B cell (primary cell): ENCODE measurements around the gene EXD3. TPM values are rescaled to one million over a fixed set of nuclear protein-coding genes. Genes with fewer than 3 reads are reported as not detected.

ENCODE experiments used
- ATAC-seq: fragments of 200-7000 bp; cut with Tn5 transposase; one replicate; pipeline ENCODE4 v1.10.0; 2021; ENCODE audit warnings: low read depth, mild to moderate bottlenecking, moderate number of reproducible peaks, moderate library complexity
- CTCF ChIA-PET: fragments of 350-600 bp; sonication (Branson Sonifier 250); formaldehyde crosslinking; loops from one replicate; lab custom pipeline; 2021; ENCODE audit warnings: antibody characterized with exemption, inconsistent platforms; lab: Charles Lee
- POLR2A ChIA-PET: fragments of 350-600 bp; sonication (Branson Sonifier 250); formaldehyde crosslinking; loops from one replicate; lab custom pipeline; 2021; ENCODE audit warnings: antibody characterized with exemption; lab: Charles Lee
- DNase-seq: peaks from one replicate; pipeline ENCODE4 v3.0.0; 2013
- H2AFZ ChIP-seq: 2 replicates; pipeline ENCODE4 v1.6.1; 2012; ENCODE audit warnings: mild to moderate bottlenecking, low read depth, low read length; ENCODE audit not compliant: insufficient read depth, poor library complexity, severe bottlenecking
- H3K27ac ChIP-seq, 2 donors: 1 replicate in 1 of 2; 2 replicates in 1 of 2; pipeline ENCODE4 v1.5.1; 2012 to 2013; ENCODE audit warnings: low read length in 2 of 2, mild to moderate bottlenecking in 2 of 2, moderate library complexity in 1 of 2
- H3K27me3 ChIP-seq, 4 experiments: fragments of 200-600 bp in 1 of 4; sonication (generic) in 1 of 4; replicated peaks in 1 of 4; 1 replicate in 2 of 4; 2 replicates in 2 of 4; pipeline versions ENCODE4 v1.6.1 to v1.7.0; 2013 to 2016; ENCODE audit warnings: low read length in 3 of 4, mild to moderate bottlenecking in 2 of 4, mixed read lengths in 1 of 4, moderate library complexity in 1 of 4; ENCODE audit not compliant: insufficient read depth in 4 of 4, control insufficient read depth in 3 of 4; ENCODE audit errors: control extremely low read depth in 1 of 4
- H3K36me3 ChIP-seq, 2 experiments: replicated peaks in 1 of 2; 1 replicate in 1 of 2; 2 replicates in 1 of 2; pipeline versions ENCODE4 v1.6.1 to v1.7.1; 2013; ENCODE audit warnings: low read length in 1 of 2; ENCODE audit not compliant: insufficient read depth in 2 of 2, control insufficient read depth in 1 of 2; ENCODE audit errors: control extremely low read depth in 1 of 2, extremely low read depth in 1 of 2
- H3K4me1 ChIP-seq, 2 donors: fragments of 200-600 bp in 1 of 2; sonication (generic) in 1 of 2; 1 replicate in 1 of 2; 2 replicates in 1 of 2; pipeline versions ENCODE4 v1.5.1 to v1.6.1; 2013 to 2017; ENCODE audit warnings: low read length in 2 of 2; ENCODE audit not compliant: control insufficient read depth in 2 of 2, insufficient read depth in 2 of 2
- H3K4me2 ChIP-seq: replicated peaks from 2 replicates; pipeline ENCODE3; 2012; ENCODE audit warnings: mild to moderate bottlenecking, low read depth, low read length; ENCODE audit not compliant: poor library complexity, severe bottlenecking
- H3K4me3 ChIP-seq, 5 experiments: fragments of 200-600 bp in 1 of 5; sonication (generic) in 1 of 5; 1 replicate in 3 of 5; 2 replicates in 2 of 5; pipeline versions ENCODE4 v1.5.1 to v1.7.0; 2011 to 2016; ENCODE audit warnings: low read length in 4 of 5, mild to moderate bottlenecking in 4 of 5, low read depth in 2 of 5, control low read depth in 1 of 5, moderate library complexity in 1 of 5; ENCODE audit not compliant: insufficient read depth in 1 of 5; ENCODE audit errors: control extremely low read depth in 1 of 5, extremely low read depth in 1 of 5
- H3K79me2 ChIP-seq: fragments of 200-600 bp; sonication (generic); one replicate; pipeline ENCODE4 v1.6.0; 2016; ENCODE audit warnings: low read length; ENCODE audit not compliant: control insufficient read depth, insufficient read depth
- H3K9ac ChIP-seq: fragments of 200-600 bp; sonication (generic); 2 replicates; pipeline ENCODE4 v1.6.1; 2017; ENCODE audit warnings: mild to moderate bottlenecking, low read length, moderate library complexity
- H3K9me3 ChIP-seq, 3 donors: one replicate each; pipeline versions ENCODE4 v1.6.1 to v1.7.1; 2013; ENCODE audit warnings: low read length in 2 of 3; ENCODE audit not compliant: control insufficient read depth in 2 of 3, insufficient read depth in 1 of 3; ENCODE audit errors: control extremely low read depth in 1 of 3
- H4K20me1 ChIP-seq: 2 replicates; pipeline ENCODE4 v1.6.0; 2012; ENCODE audit warnings: mild to moderate bottlenecking, low read length; ENCODE audit not compliant: insufficient read depth, control insufficient read depth, poor library complexity, severe bottlenecking
- H3K27ac Mint-ChIP-seq: one replicate; pipeline ENCODE4 v1.8.0; 2021; ENCODE audit warnings: mixed read lengths
- H3K27me3 Mint-ChIP-seq: one replicate; pipeline ENCODE4 v1.8.0; 2021; ENCODE audit warnings: mixed read lengths
- H3K4me1 Mint-ChIP-seq: one replicate; pipeline ENCODE4 v1.8.0; 2021; ENCODE audit warnings: mixed read lengths
- H3K4me3 Mint-ChIP-seq: one replicate; pipeline ENCODE4 v1.8.0; 2021; ENCODE audit warnings: mixed read lengths
- H3K9me3 Mint-ChIP-seq: one replicate; pipeline ENCODE4 v1.8.0; 2022; ENCODE audit warnings: mixed read lengths; ENCODE audit not compliant: insufficient read depth
- EZH2 ChIP-seq: IDR thresholded peaks from 2 replicates; pipeline ENCODE4 v1.6.1; 2012; ENCODE audit warnings: borderline replicate concordance, low read depth, mild to moderate bottlenecking, moderate library complexity, low read length; ENCODE audit not compliant: insufficient read depth, poor library complexity, severe bottlenecking
- WGBS: methylation state at CpG from one replicate; pipeline ENCODE4 v1.1.5; 2013; ENCODE audit warnings: missing lambda C conversion rate; ENCODE audit not compliant: insufficient coverage; 5-methylcytosine and 5-hydroxymethylcytosine counted together
- intact Hi-C: fragments of 100-400 bp; cut with micrococcal nuclease; formaldehyde crosslinking; loops from one replicate; pipeline ENCODE4 v1.10.0; 2022
- polyA plus RNA-seq: library from polyadenylated mRNA; depleted of rRNA; stranded (reverse); fragments of >200 nt; gene quantifications from 2 replicates; pipeline ENCODE4 v1.2.3, GENCODE V29; 2012
- total RNA-seq, 2 donors: library from RNA; stranded (reverse); fragments of 120-200 nt in 1 of 2; gene quantifications; 1 replicate in 1 of 2; 2 replicates in 1 of 2; pipeline versions ENCODE4 v1.2.3 to v1.2.4, GENCODE V29; 2013 to 2022
- TF ChIP-seq, protein P1 (sequence below): fragments of 200-600 bp; IDR thresholded peaks from one replicate; pipeline ENCODE4 v1.8.0; 2022; ENCODE audit warnings: antibody characterized with exemption, mild to moderate bottlenecking

The EXD3 gene
- total and polyA plus RNA-seq, 2 donors (not counting 1 experiment from before 2014, with no cell fraction given): 22.5 to 23.7 TPM

GRCh38 chr9:137275588-137276472 lies 147.1 kb downstream of the EXD3 start:
- Histone ChIP-seq H2AFZ (no peak overlapping the region), H3K36me3 (peaks cover 0 to 14% of the 10 kb centered on the region in 2 experiments), H3K27ac (peak overlapping the region; percentile 76 to 79), H3K79me2 (peaks cover 42% of the 10 kb centered on the region), H3K9ac (no peak overlapping the region), H3K4me3 (no peak overlapping the region), H4K20me1 (peaks cover 16% of the 10 kb centered on the region), H3K9me3 (no peaks in the 10 kb centered on the region), H3K4me1 (peaks cover 30 to 61% of the 10 kb centered on the region in 2 donors), H3K4me2 (peak overlapping the region; percentile 100), H3K27me3 (no peaks in the 10 kb centered on the region)
- intact Hi-C loops: loop anchor here (1.0 kb wide), 1 partner anchor 44 kb away; no protein-coding TSS in a partner anchor
- whole genome bisulfite sequencing: 79% methylated on average over 24 of the region's 24 CpGs
- H3K4me1 Mint-ChIP-seq: peaks cover 42% of the 10 kb centered on the region
- POLR2A ChIA-PET: no interaction called here
- CTCF ChIA-PET: interaction anchor here (1.0 to 1.9 kb wide), 3 partner anchors 11 to 39 kb away, joined by 3 to 7 read pairs (median 3); no protein-coding TSS in a partner anchor
- TF ChIP-seq EZH2: no peak
- TF ChIP-seq, protein P1, sequence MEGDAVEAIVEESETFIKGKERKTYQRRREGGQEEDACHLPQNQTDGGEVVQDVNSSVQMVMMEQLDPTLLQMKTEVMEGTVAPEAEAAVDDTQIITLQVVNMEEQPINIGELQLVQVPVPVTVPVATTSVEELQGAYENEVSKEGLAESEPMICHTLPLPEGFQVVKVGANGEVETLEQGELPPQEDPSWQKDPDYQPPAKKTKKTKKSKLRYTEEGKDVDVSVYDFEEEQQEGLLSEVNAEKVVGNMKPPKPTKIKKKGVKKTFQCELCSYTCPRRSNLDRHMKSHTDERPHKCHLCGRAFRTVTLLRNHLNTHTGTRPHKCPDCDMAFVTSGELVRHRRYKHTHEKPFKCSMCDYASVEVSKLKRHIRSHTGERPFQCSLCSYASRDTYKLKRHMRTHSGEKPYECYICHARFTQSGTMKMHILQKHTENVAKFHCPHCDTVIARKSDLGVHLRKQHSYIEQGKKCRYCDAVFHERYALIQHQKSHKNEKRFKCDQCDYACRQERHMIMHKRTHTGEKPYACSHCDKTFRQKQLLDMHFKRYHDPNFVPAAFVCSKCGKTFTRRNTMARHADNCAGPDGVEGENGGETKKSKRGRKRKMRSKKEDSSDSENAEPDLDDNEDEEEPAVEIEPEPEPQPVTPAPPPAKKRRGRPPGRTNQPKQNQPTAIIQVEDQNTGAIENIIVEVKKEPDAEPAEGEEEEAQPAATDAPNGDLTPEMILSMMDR: no peak
- H3K27ac Mint-ChIP-seq: peak overlapping the region; percentile 90
- DNase-seq: peak; percentile 12
- peak overlapping the region; percentile 71 for H3K4me3 Mint-ChIP-seq
- no peak for ATAC-seq
- H3K27me3 Mint-ChIP-seq: no peaks in the 10 kb centered on the region
- no peaks in the 10 kb centered on the region for H3K9me3 Mint-ChIP-seq

- Mint-ChIP-seq H3K27me3 (no peaks in the 10 kb centered on the region), H3K27ac (peak overlapping the region; percentile 90), H3K4me1 (peaks cover 39% of the 10 kb centered on the region), H3K4me3 (peak overlapping the region; percentile 71), H3K9me3 (no peaks in the 10 kb centered on the region)
- ChIA-PET POLR2A (no interaction called here), CTCF (interaction anchor here (0.9 kb wide), 1 partner anchor 14 kb away, joined by 4 read pairs; no protein-coding TSS in a partner anchor)
- peaks cover 30 to 60% of the 10 kb centered on the region in 2 donors for H3K4me1 ChIP-seq
- no peaks in the 10 kb centered on the region for H3K9me3 ChIP-seq
- H3K79me2 ChIP-seq: peaks cover 40% of the 10 kb centered on the region
- no peak overlapping the region for H3K4me3 ChIP-seq
- peaks cover 0 to 10% of the 10 kb centered on the region in 2 experiments for H3K36me3 ChIP-seq
- 88% methylated on average over 10 of the region's 10 CpGs for WGBS
- ATAC-seq: no peak
- no peak for DNase-seq
- no peak overlapping the region for H2AFZ ChIP-seq
- H4K20me1 ChIP-seq: peaks cover 10% of the 10 kb centered on the region
- intact Hi-C loops: no loop called here
- peak overlapping the region in 1 of 2 donors; percentile 79 for H3K27ac ChIP-seq
- H3K4me2 ChIP-seq: peak overlapping the region; percentile 100
- TF ChIP-seq, protein P1: no peak
- TF ChIP-seq EZH2: no peak
- no peaks in the 10 kb centered on the region for H3K27me3 ChIP-seq
- no peak overlapping the region for H3K9ac ChIP-seq
These were observed 147.8 kb downstream of the EXD3 start for GRCh38 chr9:137275203-137275587.
